CD4-positive, alpha-beta T cell treated with Interleukin-17A for 1 hour (primary cell): ENCODE results near the gene ASCL2.

Experiments used
- DNase-seq: peaks from one replicate; pipeline ENCODE4 v3.0.0-alpha.2; 2020

The ASCL2 gene

GRCh38 chr11:2223153-2223794 lies 47.1 kb downstream of the ASCL2 start:
- DNase-seq = no peak

GRCh38 chr11:2222451-2222850 lies 47.9 kb downstream of the ASCL2 start:
- DNase-seq = no peak

GRCh38 chr11:2221591-2221990 lies 48.8 kb downstream of the ASCL2 start:
- DNase-seq = no peak

DNA sequence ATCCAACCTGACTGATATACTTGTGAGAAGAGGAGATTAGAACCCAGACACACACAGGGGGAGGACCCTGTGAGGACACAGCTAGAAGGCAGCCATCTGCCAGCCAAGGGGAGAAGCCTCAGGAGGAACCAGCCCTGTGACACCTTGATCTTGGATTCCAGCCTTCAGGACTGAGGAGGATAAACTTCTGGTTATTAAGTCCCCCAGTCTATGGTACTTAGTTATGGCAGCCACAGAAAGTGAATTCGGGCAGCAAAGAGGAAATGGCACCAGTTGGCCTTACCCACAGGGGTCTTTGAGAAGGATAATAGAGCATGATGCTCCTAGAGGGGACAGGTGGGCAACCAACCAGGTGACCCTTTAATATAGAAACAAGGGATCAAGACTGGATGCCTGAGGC lies 49.4 kb downstream of the ASCL2 start:
- no peak for DNase-seq

GRCh38 chr11:2220173-2220771 lies 50.1 kb downstream of the ASCL2 start:
- no peak for DNase-seq

DNA sequence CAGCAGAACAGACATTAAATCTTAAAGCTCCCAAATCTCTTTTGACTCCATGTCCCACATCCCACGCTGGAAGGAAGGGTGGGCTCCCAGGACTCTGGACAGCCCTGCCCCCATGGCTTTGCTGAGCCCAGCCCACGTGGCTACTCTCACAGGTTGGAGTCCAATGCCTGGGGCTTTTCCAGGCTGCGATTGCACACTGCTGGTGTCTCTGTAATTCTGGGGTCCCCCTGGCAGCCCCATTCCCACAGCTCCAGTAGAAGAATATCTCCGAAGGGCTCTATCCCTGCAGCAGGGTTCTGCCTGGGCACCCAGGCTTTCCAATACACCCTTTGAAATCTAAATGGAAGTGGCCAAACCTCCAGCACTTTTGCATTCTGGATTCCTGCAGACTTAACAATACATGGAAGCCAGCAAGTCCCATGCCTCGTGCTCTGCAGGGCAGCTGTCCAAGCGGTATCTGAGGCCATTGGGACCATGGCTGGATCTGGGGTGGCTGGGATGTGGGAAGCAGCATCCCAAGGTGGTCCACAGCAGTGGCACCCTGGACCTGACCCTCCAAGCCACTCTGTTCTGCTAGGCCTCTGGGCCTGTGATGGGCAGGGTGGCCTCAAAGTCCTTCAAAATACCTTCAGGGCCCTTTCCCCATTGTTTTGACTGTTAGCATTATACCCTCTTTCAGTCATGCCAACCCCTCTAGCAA lies 50.9 kb downstream of the ASCL2 start:
- no peak for DNase-seq
